Hippocampal formation (tissue), 2 donors: ENCODE results near the gene SPA17.

Experiments used
- DNase-seq, 2 donors: peaks; one replicate each; lab custom pipeline; 2025; lab: John Stamatoyannopoulos, UW

Gene SPA17

GRCh38 chr11:124724979-124725718 lies 51.4 kb downstream of the SPA17 start:
- no peak for DNase-seq

GRCh38 chr11:124725719-124726105 lies 52.0 kb downstream of the SPA17 start:
- no peak for DNase-seq

GRCh38 chr11:124727474-124727873 lies 53.8 kb downstream of the SPA17 start:
- no peak for DNase-seq

- DNase-seq, result no peak
These were observed 54.4 kb downstream of the SPA17 start for GRCh38 chr11:124728134-124728533.

- DNase-seq, result no peak
These were observed 55.9 kb downstream of the SPA17 start for GRCh38 chr11:124729571-124729970.

- DNase-seq, result no peak
These were observed 58.5 kb downstream of the SPA17 start for GRCh38 chr11:124732230-124732629.

- DNase-seq, result no peak
These were observed 63.0 kb downstream of the SPA17 start for GRCh38 chr11:124736736-124737135.

GRCh38 chr11:124737638-124738305 lies 64.1 kb downstream of the SPA17 start:
- peak in 1 of 2 donors; percentile 12 for DNase-seq

GRCh38 chr11:124738713-124739478 lies 65.2 kb downstream of the SPA17 start:
- DNase-seq, result no peak

- DNase-seq, result peak; percentile 53 to 67
These were observed 66.0 kb downstream of the SPA17 start, which contains the start of gene NRGN for GRCh38 chr11:124739479-124740276. NRGN (plus strand) TSS chr11:124739942; CDS start chr11:124740085, 143 bp downstream.

GRCh38 chr11:124740277-124740882 lies 66.7 kb downstream of the SPA17 start:
- DNase-seq, result no peak

- no peak for DNase-seq
These were observed 68.9 kb downstream of the SPA17 start for GRCh38 chr11:124742555-124742954.

GRCh38 chr11:124743050-124743449 lies 69.3 kb downstream of the SPA17 start:
- no peak for DNase-seq

- DNase-seq, result no peak
These were observed 71.6 kb downstream of the SPA17 start for GRCh38 chr11:124745270-124745834.

- DNase-seq, result no peak
These were observed 72.3 kb downstream of the SPA17 start for GRCh38 chr11:124745835-124746620.

GRCh38 chr11:124746621-124747243 lies 73.0 kb downstream of the SPA17 start:
- no peak for DNase-seq
